ENCODE measurements around the gene DRC1.

DRC1 gene

GRCh38 chr2:26500406-26500805 lies 98.7 kb downstream of the DRC1 start:
- DNase-seq: no peak

- DNase-seq: peak; percentile 75
Measured at GRCh38 chr2:26503231-26503880, 101.6 kb downstream of the DRC1 start.

GRCh38 chr2:26504002-26504401 lies 102.3 kb downstream of the DRC1 start:
- no peak for DNase-seq

GRCh38 chr2:26506279-26506678 lies 104.6 kb downstream of the DRC1 start:
- no peak for DNase-seq

All from left hindlimb (tissue), 1 donor.